ENCODE data around the gene TNIP2.

GRCh38 chr4:2716236-2716635 is 39.9 kb downstream of the TNIP2 start:
- TF ChIP-seq CTCF (conservative IDR thresholded peaks at IDR 0.05; ENCODE audit: low read length) (no peak), EZH2phosphoT487 (IDR thresholded peaks at IDR 0.05; ENCODE audit: borderline replicate concordance, low read depth, low read length) (no peak)
